Nephron (organoid): ENCODE results near the gene SEMA4C.

ENCODE experiments used
- H3K27ac Mint-ChIP-seq, 3 experiments: 2 replicates each; pipeline ENCODE4 v1.8.0; 2020; ENCODE audit warnings: mixed read lengths in 3 of 3, mild to moderate bottlenecking in 2 of 3, moderate library complexity in 1 of 3
- H3K27me3 Mint-ChIP-seq: 2 replicates; pipeline ENCODE4 v1.8.0; 2021; ENCODE audit warnings: low read depth, mild to moderate bottlenecking, moderate library complexity, mixed read lengths
- H3K36me3 Mint-ChIP-seq: 2 replicates; pipeline ENCODE4 v1.8.0; 2020; ENCODE audit warnings: low read depth, mixed read lengths
- H3K4me1 Mint-ChIP-seq: 2 replicates; pipeline ENCODE4 v1.8.0; 2020; ENCODE audit warnings: mixed read lengths
- H3K4me3 Mint-ChIP-seq, 3 experiments: 2 replicates each; pipeline ENCODE4 v1.8.0; 2020; ENCODE audit warnings: mild to moderate bottlenecking in 3 of 3, mixed read lengths in 3 of 3, moderate library complexity in 2 of 3
- H3K9me3 Mint-ChIP-seq: 2 replicates; pipeline ENCODE4 v1.8.0; 2020; ENCODE audit warnings: mixed read lengths
- CTCF ChIP-seq, 3 experiments: fragments of 200-600 bp; sonication (generic); IDR thresholded peaks; one replicate each; pipeline ENCODE4 v1.5.0; 2021; ENCODE audit warnings: antibody characterized with exemption in 3 of 3; ENCODE audit not compliant: unreplicated experiment in 3 of 3

The SEMA4C gene

GRCh38 chr2:96885432-96886347 lies 15.8 kb upstream of the SEMA4C start:
- no peak for TF ChIP-seq CTCF (IDR thresholded peaks at IDR 0.05; ENCODE audit: unreplicated experiment in 3 of 3)
- H3K27ac Mint-ChIP-seq, result peak overlapping the region in 2 of 3 experiments; percentile 56 to 72
- peak overlapping the region in 1 of 3 experiments; percentile 7 for H3K4me3 Mint-ChIP-seq
- no peaks in the 10 kb centered on the region for H3K9me3 Mint-ChIP-seq
- peaks cover 51% of the 10 kb centered on the region for H3K4me1 Mint-ChIP-seq
- H3K36me3 Mint-ChIP-seq, result no peaks in the 10 kb centered on the region
- H3K27me3 Mint-ChIP-seq, result no peaks in the 10 kb centered on the region

DNA sequence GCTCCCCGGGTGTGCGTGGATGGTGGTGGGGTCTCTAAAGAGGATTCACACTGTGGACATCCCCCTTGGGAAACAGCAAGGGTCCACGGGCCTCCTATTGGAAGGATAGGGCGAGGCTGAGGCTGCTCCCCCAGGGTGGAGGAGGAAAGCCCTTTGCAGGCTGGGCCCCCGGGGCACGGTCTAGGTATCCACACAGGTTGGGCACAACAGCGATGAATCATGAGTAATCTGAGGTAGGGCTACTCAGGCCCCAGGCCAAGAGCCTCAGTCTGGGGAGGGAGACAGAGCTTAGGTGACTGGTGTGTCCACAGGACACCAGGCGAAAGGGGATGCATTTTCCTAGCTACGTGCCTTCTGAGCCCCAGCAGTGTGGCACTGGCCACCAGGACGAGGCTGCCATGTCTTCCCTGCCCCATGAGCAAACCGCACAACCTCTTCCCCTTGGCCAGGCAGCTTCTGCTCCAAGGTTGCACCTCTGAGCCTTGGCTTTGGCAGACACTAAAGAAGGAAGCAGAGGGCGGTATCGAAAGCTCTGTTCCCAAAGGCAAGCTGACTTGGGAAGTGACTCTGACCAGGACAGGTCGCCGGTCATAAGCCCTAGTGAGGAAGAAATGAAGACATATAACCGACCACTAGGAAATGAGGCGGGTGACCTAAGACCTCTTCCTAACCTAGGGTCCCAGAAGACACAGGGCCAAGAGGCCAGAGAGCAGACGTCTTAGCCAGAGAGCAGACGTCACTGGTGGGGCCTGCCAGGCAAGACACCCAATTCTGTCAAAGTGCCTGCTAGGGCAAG lies 14.6 kb upstream of the SEMA4C start:
- Mint-ChIP-seq H3K27me3 (no peaks in the 10 kb centered on the region), H3K9me3 (no peaks in the 10 kb centered on the region), H3K4me1 (peaks cover 52% of the 10 kb centered on the region), H3K36me3 (no peaks in the 10 kb centered on the region), H3K4me3 (no peak overlapping the region), H3K27ac (peak overlapping the region in 2 of 3 experiments; percentile 8 to 31)
- TF ChIP-seq CTCF (IDR thresholded peaks at IDR 0.05; ENCODE audit: unreplicated experiment in 3 of 3), result no peak

GRCh38 chr2:96883306-96883705 lies 13.4 kb upstream of the SEMA4C start:
- Mint-ChIP-seq H3K9me3 (no peaks in the 10 kb centered on the region), H3K36me3 (no peaks in the 10 kb centered on the region), H3K27me3 (no peaks in the 10 kb centered on the region), H3K4me3 (no peak overlapping the region), H3K4me1 (peaks cover 49% of the 10 kb centered on the region), H3K27ac (no peak overlapping the region)
- TF ChIP-seq CTCF (IDR thresholded peaks at IDR 0.05; ENCODE audit: unreplicated experiment in 3 of 3), result no peak

GRCh38 chr2:96882906-96883305 lies 13.0 kb upstream of the SEMA4C start:
- H3K27me3 Mint-ChIP-seq, result no peaks in the 10 kb centered on the region
- H3K9me3 Mint-ChIP-seq, result no peaks in the 10 kb centered on the region
- H3K27ac Mint-ChIP-seq, result peak overlapping the region in 1 of 3 experiments; percentile 56
- peaks cover 48% of the 10 kb centered on the region for H3K4me1 Mint-ChIP-seq
- no peaks in the 10 kb centered on the region for H3K36me3 Mint-ChIP-seq
- H3K4me3 Mint-ChIP-seq, result no peak overlapping the region
- TF ChIP-seq CTCF (IDR thresholded peaks at IDR 0.05; ENCODE audit: unreplicated experiment in 3 of 3), result no peak

- peaks cover 44% of the 10 kb centered on the region for H3K4me1 Mint-ChIP-seq
- H3K27ac Mint-ChIP-seq, result peak overlapping the region in 1 of 3 experiments; percentile 85
- no peak for TF ChIP-seq CTCF (IDR thresholded peaks at IDR 0.05; ENCODE audit: unreplicated experiment in 3 of 3)
- H3K36me3 Mint-ChIP-seq, result no peaks in the 10 kb centered on the region
- no peak overlapping the region for H3K4me3 Mint-ChIP-seq
- no peaks in the 10 kb centered on the region for H3K9me3 Mint-ChIP-seq
- no peaks in the 10 kb centered on the region for H3K27me3 Mint-ChIP-seq
Observed at GRCh38 chr2:96882230-96882629, 12.3 kb upstream of the SEMA4C start.
